GM04504 (cell line): ENCODE results near the gene ZFPL1.

Source experiments
- DNase-seq: peaks from one replicate; pipeline ENCODE4 v3.0.0-alpha.2; 2012; ENCODE audit warnings: low read depth

The ZFPL1 gene

GRCh38 chr11:65083834-65084597, at the start of gene ZFPL1, which contains the start of gene CDCA5:
TSS of gene ZFPL1 (plus strand) at chr11:65084222. CDS start at chr11:65084699, 477 bp downstream.
TSS of gene CDCA5 (minus strand) at chr11:65084040. CDS start at chr11:65083978, 62 bp downstream.
- peak; percentile 90 for DNase-seq

GRCh38 chr11:65034423-65034822, 49.6 kb upstream of the ZFPL1 start:
- DNase-seq, result no peak

DNA sequence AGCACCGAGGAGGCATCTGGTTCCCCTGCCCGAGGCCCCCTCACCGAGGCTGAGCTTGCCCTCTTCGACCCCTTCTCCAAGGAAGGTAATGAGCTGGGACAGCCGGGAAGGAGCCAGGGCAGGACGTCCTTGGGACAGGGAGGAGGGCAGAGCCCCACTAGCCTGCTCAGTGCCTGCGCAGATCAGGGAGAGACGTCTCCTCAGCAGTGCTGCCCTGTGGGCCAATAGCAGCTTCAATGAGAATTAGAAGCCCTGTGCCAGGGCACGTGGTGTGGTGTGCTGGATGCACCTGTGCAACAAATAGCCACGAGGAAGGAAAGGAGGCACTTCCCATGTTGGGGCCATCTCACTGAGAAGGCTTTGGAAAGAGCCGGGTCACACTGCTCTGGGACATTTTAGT, 48.4 kb upstream of the ZFPL1 start:
- DNase-seq, result no peak

- DNase-seq, result no peak
Observed at GRCh38 chr11:65036931-65037330, 47.1 kb upstream of the ZFPL1 start.

DNA sequence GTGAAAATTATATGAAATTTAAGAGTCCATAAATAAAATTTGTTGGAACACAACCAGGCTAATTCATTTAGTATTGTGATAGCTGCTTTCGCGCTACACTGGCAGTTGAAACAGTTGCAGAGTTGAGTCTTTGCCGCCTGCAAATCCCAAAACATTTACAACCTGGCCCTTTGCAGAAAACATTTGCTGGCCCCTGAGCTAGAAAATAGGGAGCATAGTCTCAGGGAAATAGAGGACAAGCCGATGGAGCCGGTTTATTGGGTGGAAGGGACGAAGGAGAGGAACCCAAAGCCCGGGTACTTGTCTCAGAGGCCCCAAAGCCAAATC, 43.5 kb upstream of the ZFPL1 start:
- DNase-seq, result no peak

- peak; percentile 85 for DNase-seq
Observed at GRCh38 chr11:65040847-65041622, 43.0 kb upstream of the ZFPL1 start, which contains the start of gene SAC3D1. TSS of gene SAC3D1 (plus strand) at chr11:65041210. CDS start at chr11:65041293, 83 bp downstream.

GRCh38 chr11:65042891-65043290, 41.1 kb upstream of the ZFPL1 start:
- no peak for DNase-seq

DNA sequence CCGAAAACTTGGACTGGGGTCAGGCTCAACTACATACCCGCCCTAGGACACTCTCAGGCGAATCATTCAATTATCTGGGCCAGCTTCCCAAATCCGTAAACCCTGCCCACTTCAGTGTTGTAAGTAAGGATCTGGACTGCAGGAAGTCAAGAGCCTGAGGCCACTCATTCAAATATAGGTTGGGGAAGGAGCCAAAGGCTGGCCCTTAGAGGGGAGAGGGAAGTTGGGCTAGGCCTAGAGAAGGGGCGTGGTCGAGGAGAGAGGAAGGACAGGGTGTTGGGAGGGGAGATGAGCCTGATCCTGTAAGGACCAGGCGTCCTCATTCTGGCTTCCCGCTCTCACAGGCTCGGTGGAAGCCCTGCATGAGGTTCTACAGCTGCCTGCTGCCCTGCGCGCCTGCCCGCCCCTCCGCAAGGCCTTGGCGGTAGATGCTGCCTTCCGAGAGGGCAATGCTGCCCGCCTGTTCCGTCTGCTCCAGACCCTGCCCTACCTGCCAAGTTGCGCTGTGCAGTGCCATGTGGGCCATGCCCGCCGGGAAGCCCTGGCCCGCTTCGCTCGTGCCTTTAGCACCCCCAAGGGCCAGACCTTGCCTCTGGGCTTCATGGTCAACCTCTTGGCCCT, 40.0 kb upstream of the ZFPL1 start:
- DNase-seq, result peak; percentile 45

DNA sequence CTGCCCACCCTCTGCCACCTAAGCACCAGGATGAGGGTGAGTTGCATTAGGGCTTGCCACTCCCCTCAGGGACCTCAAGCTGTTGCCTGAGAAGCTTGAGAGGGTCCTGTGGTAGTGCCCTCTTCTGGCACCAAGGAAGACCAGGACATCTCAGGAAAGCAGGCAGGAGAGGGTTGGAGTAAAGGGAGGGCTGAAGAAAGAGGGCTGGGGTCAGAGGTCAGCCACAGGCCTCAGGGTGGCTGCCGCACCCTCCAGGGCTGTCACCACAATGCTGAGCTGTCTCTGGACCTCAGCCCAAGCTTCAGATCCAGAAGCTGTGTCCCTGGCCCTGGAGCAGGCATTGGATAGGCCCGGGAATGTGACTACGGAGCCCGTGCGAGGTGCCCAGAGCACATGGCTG, 39.0 kb upstream of the ZFPL1 start:
- DNase-seq, result no peak

DNA sequence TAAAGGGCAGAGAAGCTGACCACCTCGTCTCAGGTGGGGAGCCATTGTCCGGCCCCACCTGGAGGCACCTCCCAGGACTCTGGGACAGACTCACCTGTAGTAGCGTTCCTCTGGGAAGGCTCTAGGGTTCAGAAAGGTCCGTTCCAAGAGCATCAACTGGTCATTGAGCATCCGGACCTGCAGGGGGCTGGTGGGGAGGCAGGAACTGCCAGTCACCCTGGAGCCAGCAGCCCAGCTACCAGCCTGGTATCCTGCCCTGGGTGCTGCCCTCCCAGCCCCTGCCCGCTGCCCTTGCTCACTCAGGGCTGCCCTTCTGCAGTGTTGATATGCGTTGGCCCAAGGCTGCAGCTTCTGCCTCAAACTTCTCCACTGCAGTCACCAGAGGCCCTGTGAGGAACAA, 38.3 kb upstream of the ZFPL1 start:
- DNase-seq, result no peak

DNA sequence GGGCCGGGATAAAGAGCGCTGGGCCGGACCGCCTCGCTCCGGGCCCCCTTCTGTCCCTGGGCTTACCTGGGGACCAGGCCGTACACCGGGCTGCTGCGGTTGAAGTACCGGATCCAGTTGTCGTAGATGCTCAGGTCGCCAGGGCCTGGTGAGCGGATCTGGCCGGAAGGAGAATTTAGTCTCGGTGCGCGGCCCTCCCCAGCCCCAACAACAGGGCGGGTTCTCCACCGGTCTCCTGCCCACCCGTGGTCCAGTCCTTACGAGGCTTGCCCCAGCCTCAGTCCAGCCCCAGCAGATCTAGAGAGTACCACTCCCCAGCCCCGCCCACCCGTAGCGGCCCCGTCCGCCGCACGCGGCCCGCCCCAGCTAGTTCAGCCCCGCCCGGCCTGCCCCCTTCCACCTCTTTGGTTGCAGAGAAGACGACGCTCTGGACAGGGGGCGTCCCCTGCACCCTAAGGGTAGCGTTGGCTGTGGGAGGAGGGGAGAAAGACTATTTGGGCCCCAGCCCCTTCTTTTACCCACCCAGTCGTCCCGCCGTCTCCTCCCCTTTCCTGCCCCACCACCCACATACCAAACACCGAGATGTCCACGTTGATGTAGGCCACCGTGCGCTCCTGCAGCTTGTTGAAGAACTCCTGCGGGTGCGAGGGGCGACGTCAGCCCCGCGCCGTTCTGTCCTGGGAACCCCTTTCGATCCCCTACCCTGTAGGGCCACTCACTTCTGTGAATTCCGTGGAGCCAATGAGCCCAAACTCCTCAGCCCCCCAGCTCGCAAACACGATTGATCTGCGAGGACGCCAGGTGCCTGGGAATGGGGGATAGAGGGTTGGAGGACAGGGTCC, 36.2 kb upstream of the ZFPL1 start:
- no peak for DNase-seq

- no peak for DNase-seq
Observed at GRCh38 chr11:65051398-65051858, 32.6 kb upstream of the ZFPL1 start.

DNA sequence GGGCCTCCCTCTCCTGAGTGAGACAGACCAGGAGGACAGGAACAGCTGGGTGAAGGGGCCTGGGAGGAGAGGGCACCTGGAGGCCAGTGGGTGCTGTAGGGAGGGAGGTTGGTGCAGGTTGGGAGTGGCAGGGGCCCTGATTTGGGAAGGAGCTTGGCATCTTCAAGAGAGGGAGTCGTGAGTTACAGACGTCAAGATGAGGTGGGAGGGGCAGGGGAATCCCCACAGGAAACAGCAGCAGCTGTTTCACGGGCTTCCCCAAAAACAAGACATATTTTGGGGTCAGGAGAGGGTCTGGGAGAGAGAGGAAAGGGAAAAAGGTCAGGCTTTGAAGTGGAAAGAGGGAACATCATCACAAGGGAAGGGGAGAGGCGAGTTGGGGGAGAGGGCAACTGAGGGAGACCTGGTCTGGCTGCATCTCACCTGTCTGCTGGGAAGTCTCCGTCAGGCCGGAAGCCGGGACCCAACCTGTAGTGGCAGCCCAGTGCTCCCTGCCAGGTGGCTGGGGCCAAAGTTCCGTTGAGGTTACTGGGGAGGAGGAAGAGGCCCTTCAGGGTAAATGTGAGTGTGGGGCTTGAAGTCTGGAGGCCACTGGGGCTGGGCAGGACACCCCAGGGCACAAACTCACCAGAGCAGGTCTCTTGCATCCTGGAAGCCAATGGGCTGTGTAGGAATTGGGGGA, 30.1 kb upstream of the ZFPL1 start:
- no peak for DNase-seq

DNA sequence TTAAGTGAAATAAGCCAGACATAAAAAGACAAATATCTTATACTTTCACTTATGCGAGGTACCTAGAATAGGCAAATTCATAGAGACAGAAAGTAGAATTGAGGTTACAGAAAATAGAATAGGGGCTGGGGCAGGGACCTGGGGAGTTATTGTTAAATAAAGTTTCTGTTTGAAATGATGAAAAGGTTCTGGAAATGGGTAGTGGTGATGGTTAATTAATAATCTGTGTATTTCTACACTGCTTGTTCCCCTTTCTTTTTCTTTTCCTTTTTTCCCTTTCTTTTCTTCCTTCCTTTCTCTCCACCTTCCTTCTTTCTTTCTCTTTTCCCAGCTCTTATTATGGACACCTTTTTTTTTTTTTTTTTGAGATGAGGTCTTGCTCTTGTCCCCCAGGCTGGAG, 28.5 kb upstream of the ZFPL1 start:
- DNase-seq, result no peak

DNA sequence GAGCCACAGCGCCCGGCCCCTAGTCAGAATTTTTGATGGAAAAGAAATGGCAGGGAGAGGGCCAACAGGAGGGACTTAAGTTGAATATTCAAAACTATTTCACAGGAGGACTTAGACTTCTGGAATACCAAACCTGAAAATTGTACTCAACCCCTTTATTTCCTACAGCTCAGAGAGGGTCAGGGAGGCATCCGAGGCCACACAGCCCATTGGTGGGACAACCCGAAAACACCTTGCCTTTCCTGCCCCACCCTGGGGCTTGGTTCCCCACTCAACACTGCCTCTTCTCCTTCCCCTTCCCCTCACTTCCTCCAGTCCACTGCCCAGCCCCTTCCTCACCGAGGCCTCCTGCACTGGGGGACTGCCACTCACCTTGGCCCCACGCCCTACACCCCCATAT, 27.0 kb upstream of the ZFPL1 start:
- DNase-seq, result no peak

DNA sequence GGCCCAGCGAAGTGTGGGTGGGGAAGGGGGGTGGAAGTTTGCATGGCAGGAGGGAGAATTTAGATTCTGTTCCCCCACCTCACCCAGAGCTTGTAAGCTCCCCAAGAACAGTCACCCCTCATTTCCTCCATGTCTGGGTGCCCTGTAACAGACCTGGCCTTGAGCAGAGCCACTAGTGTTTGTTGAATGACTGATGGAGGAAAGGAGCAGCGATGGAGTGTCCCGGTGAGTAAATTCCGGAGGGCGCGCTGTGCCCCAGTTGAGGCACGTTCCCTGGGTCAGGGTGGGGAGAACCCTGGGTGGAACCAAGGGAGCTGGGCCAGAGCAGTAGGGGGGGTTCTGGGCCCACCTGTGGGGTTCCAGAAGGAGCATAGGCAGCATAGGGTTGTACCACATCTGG, 26.5 kb upstream of the ZFPL1 start:
- DNase-seq, result no peak

- DNase-seq, result no peak
Observed at GRCh38 chr11:65058012-65058411, 26.0 kb upstream of the ZFPL1 start.

- no peak for DNase-seq
Observed at GRCh38 chr11:65058419-65059054, 25.5 kb upstream of the ZFPL1 start, which contains the start of gene NAALADL1. TSS of gene NAALADL1 (minus strand) at chr11:65058553. CDS start at chr11:65058521, 32 bp downstream.

DNA sequence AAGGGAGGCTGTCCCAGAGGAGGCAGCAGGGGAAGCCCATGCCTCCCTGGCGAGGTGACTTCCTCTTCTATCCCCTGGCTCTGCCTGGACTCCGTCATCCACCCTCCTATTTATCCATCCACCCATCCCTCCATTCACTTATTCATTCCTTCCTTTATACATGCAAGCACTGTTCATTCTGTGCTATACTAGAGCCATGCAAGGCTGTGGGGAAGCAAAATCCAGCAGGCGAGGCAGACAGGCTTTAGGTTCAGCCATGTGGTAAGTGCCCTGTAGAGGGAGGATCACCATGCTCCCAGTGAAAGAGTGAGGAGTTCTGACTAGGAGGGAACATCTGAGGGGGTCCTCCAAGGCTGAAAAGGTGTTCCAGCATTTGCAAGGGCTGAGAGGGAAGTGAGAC, 24.5 kb upstream of the ZFPL1 start:
- DNase-seq, result no peak

DNA sequence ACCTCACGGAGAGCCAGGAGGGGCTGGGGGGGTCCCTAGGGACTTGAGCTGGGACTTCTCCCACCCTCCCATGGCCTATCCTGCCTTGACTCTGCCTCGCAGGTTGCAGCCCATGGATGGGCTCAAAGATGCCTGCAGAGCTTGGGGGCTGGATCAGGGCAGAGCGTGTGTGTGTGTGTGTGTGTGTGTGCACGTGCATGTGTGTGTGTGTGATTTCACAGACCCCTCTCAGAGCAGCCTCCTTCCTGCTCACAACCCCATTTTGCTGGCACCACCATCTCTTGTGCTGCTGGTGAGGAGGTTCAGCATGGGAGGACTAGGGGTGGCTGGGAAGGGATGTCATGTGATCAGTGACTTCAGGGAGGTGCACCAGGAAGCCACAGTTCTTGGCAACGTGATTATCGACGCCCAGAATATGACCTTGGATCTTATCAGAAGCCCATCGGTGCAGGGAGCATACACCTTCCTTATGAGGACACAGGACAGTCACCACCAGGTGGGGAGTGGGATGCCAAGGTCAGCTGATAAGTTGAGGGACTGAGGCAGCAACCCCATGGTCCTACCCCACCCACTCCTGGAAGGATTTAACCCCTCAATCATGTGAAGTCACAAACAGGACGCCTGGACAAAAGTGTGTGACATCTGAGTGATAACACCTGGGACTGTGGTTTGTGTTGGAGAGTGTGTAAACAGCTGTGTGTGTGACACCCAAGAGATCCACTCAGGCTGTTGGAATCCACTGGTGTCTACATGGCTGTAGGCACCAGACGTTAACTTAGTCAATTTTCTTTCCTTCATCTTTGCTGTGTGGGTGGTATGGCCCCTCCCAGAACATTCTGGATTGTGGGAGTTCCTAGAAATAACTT, 23.8 kb upstream of the ZFPL1 start:
- DNase-seq, result no peak
